ENCODE measurements around the gene DIRAS1. TPM values are rescaled to one million over a fixed set of nuclear protein-coding genes. Genes with fewer than 3 reads are reported as not detected.

The DIRAS1 gene
- total and polyA plus RNA-seq, 4 donors = 0.01 to 0.09 (median 0.08) TPM; not detected in 1

GRCh38 chr19:2756921-2757881 lies 36.0 kb upstream of the DIRAS1 start:
- TF ChIP-seq YY1 (IDR thresholded peaks at IDR 0.05) = no peak
- TF ChIP-seq EGR1 (IDR thresholded peaks at IDR 0.05; ENCODE audit: low read depth in 2 of 2) = no peak
- no peak for TF ChIP-seq CTCF (IDR thresholded peaks at IDR 0.05; ENCODE audit: low read depth, low read length, missing input control)
- TF ChIP-seq FOXA1 (IDR thresholded peaks at IDR 0.05) = no peak
- no peak for TF ChIP-seq HNF4A (conservative IDR thresholded peaks at IDR 0.05)
- no peak for TF ChIP-seq ZBTB33 (IDR thresholded peaks at IDR 0.05)
- no peak for TF ChIP-seq RAD21 (IDR thresholded peaks at IDR 0.05)
- TF ChIP-seq ATF3 (IDR thresholded peaks at IDR 0.05) = no peak
- TF ChIP-seq FOXA2 (IDR thresholded peaks at IDR 0.05) = no peak
- TF ChIP-seq NR2F2 (IDR thresholded peaks at IDR 0.05) = no peak
- TF ChIP-seq HNF4G (IDR thresholded peaks at IDR 0.05) = no peak
- TF ChIP-seq TAF1 (conservative IDR thresholded peaks at IDR 0.05) = no peak
- no peak for TF ChIP-seq RXRA (IDR thresholded peaks at IDR 0.05)
- no peak for TF ChIP-seq REST (IDR thresholded peaks at IDR 0.05)
- TF ChIP-seq MAX (IDR thresholded peaks at IDR 0.05) = no peak
- no peak for TF ChIP-seq JUND (IDR thresholded peaks at IDR 0.05)
- no peak for TF ChIP-seq SP1 (IDR thresholded peaks at IDR 0.05)
- no peaks in the 10 kb centered on the region for H3K9me3 ChIP-seq (ENCODE audit: control insufficient read depth in 4 of 4, low read length in 3 of 4)
- H3K27ac ChIP-seq (ENCODE audit: low read depth in 1 of 2, low read length in 2 of 2) = no peak overlapping the region
- no peak overlapping the region for H3K9ac ChIP-seq (ENCODE audit: low read depth in 1 of 2, low read length in 2 of 2)
- no peaks in the 10 kb centered on the region for H3K4me1 ChIP-seq (ENCODE audit: control insufficient read depth in 4 of 4, insufficient read depth in 4 of 4, low read length in 3 of 4)
- H3K27me3 ChIP-seq (ENCODE audit: control insufficient read depth in 4 of 4, insufficient read depth in 4 of 4, low read length in 3 of 4) = no peaks in the 10 kb centered on the region
- 96% methylated on average over 48 of the region's 48 CpGs for WGBS
- peaks cover 7 to 52% (median 10%) of the 10 kb centered on the region in 4 donors for H3K36me3 ChIP-seq (ENCODE audit: control insufficient read depth in 4 of 4, insufficient read depth in 3 of 4, low read depth in 1 of 4, low read length in 3 of 4)
- H3K4me3 ChIP-seq (ENCODE audit: low read depth in 1 of 3, low read length in 3 of 3) = no peak overlapping the region
- DNase-seq (ENCODE audit: low spot score) = no peak

Measured in liver (tissue), 9 donors.